H1 (cell line): ENCODE results near the gene TMEM266.

Source experiments
- CTCF ChIP-seq, 3 experiments: IDR thresholded peaks; 1 replicate in 2 of 3; 2 replicates in 1 of 3; pipeline versions ENCODE4 v1.5.1 to v1.6.1; 2011; ENCODE audit warnings: low read length in 3 of 3, mild to moderate bottlenecking in 3 of 3, inconsistent platforms in 2 of 3, low read depth in 1 of 3, moderate library complexity in 1 of 3; ENCODE audit not compliant: insufficient read depth in 1 of 3; ENCODE audit errors: control extremely low read depth in 1 of 3
- JUND ChIP-seq: IDR thresholded peaks from 2 replicates; pipeline ENCODE4 v1.6.1; 2011; ENCODE audit warnings: mild to moderate bottlenecking, improper control_type of control experiment, low read length
- MAX ChIP-seq: IDR thresholded peaks from 2 replicates; pipeline ENCODE4 v1.6.1; 2012; ENCODE audit warnings: inconsistent platforms
- POLR2A ChIP-seq, 2 experiments: IDR thresholded peaks; 1 replicate in 1 of 2; 2 replicates in 1 of 2; pipeline ENCODE4 v1.6.1; 2011; ENCODE audit warnings: low read depth in 2 of 2, low read length in 2 of 2, mild to moderate bottlenecking in 2 of 2; ENCODE audit errors: control extremely low read depth in 1 of 2
- TCF12 ChIP-seq: IDR thresholded peaks from 2 replicates; pipeline ENCODE4 v1.6.1; 2011; ENCODE audit warnings: low read depth, mild to moderate bottlenecking, low read length

- TF ChIP-seq POLR2A (IDR thresholded peaks at IDR 0.05; ENCODE audit: control extremely low read depth in 1 of 2, low read depth in 2 of 2, low read length in 2 of 2) (no peak), CTCF (IDR thresholded peaks at IDR 0.05; ENCODE audit: control extremely low read depth in 1 of 3, insufficient read depth in 1 of 3, low read depth in 1 of 3, low read length in 3 of 3) (no peak), TCF12 (no peak), JUND (no peak), MAX (no peak)
Measured at GRCh38 chr15:76198456-76199105, 138.8 kb downstream of the TMEM266 start.
